ENCODE data around the gene PFKM. TPM values are rescaled to one million over a fixed set of nuclear protein-coding genes. Genes with fewer than 3 reads are reported as not detected.

Gene PFKM
- total RNA-seq, 1 experiment from 2014 or later, result 92.4 TPM

- no peak overlapping the region for H3K23ac ChIP-seq (ENCODE audit: insufficient read length, low read depth, low read length)
- H2BK5ac ChIP-seq (ENCODE audit: insufficient read length, low read length), result no peak overlapping the region
- no peak overlapping the region for H4K5ac ChIP-seq (ENCODE audit: insufficient read length, low read depth, low read length)
- H3K79me2 ChIP-seq (ENCODE audit: insufficient read depth, low read length), result no peaks in the 10 kb centered on the region
- H2AFZ ChIP-seq (ENCODE audit: low read length), result no peak overlapping the region
- no peak overlapping the region for H3K56ac ChIP-seq (ENCODE audit: insufficient read length, low read depth, low read length)
- no peak overlapping the region for H2BK15ac ChIP-seq (ENCODE audit: low read depth, low read length)
- H4K8ac ChIP-seq (replicated peaks; ENCODE audit: insufficient read length, low read depth, low read length), result no peak overlapping the region
- H3K9me3 ChIP-seq (ENCODE audit: control insufficient read depth, low read depth, low read length), result no peaks in the 10 kb centered on the region
- H3K18ac ChIP-seq (ENCODE audit: insufficient read length, low read depth, low read length), result no peak overlapping the region
- no peak overlapping the region for H2AK5ac ChIP-seq (ENCODE audit: insufficient read length, low read length)
- no peaks in the 10 kb centered on the region for H3K4me1 ChIP-seq (ENCODE audit: insufficient read depth, low read length)
- DNase-seq, result no peak
- Mint-ChIP-seq H3K4me1 (no peaks in the 10 kb centered on the region), H3K27me3 (ENCODE audit: low read depth) (no peaks in the 10 kb centered on the region; the same call in 1 of the 2 replicates), H3K9me3 (no peaks in the 10 kb centered on the region), H3K36me3 (ENCODE audit: insufficient read depth in 1 of 3, low read depth in 3 of 3) (peaks cover 27 to 81% (median 74%) of the 10 kb centered on the region in 3 experiments), H3K27ac (no peak overlapping the region), H3K4me3 (no peak overlapping the region)
- no peak overlapping the region for H2BK20ac ChIP-seq (ENCODE audit: low read depth, low read length, poor library complexity, severe bottlenecking)
- H3T11ph ChIP-seq (ENCODE audit: low read length), result no peak overlapping the region
- no CpG with 5 or more reads among the region's 1 CpG for WGBS (ENCODE audit: extremely low coverage, insufficient read length, low lambda C conversion rate)
- no peaks in the 10 kb centered on the region for H3K23me2 ChIP-seq (ENCODE audit: insufficient read length, low read depth, low read length, poor library complexity, severe bottlenecking)
- H3K14ac ChIP-seq (ENCODE audit: insufficient read depth, low read length), result no peak overlapping the region
- no peak overlapping the region for H2BK12ac ChIP-seq (ENCODE audit: insufficient read length, low read depth, low read length)
- H2BK120ac ChIP-seq (ENCODE audit: low read depth, low read length, poor library complexity, severe bottlenecking), result no peak overlapping the region
- no peak overlapping the region for H3K4me2 ChIP-seq (ENCODE audit: insufficient read depth, insufficient read length, low read length)
- no peak overlapping the region for H3K9ac ChIP-seq (ENCODE audit: extremely low read depth, insufficient read length, low read length)
- no peak overlapping the region for H4K91ac ChIP-seq (ENCODE audit: insufficient read length, low read depth, low read length)
- H3K79me1 ChIP-seq (ENCODE audit: insufficient read depth, low read depth, low read length, poor library complexity, severe bottlenecking), result no peaks in the 10 kb centered on the region
- H3K4ac ChIP-seq (ENCODE audit: low read depth, low read length), result no peak overlapping the region
- TF ChIP-seq CTCF (conservative IDR thresholded peaks at IDR 0.05), result no peak
- no peaks in the 10 kb centered on the region for H4K20me1 ChIP-seq (ENCODE audit: control insufficient read depth, insufficient read depth, insufficient read length)
- no peak overlapping the region for H3K27ac ChIP-seq (ENCODE audit: insufficient read length, low read depth, low read length)
- H3K27me3 ChIP-seq (ENCODE audit: insufficient read depth, low read length), result no peaks in the 10 kb centered on the region
Observed at GRCh38 chr12:48129376-48129775, 10.2 kb downstream of the PFKM start.
